Measurements from ENCODE around the gene NINJ1.

DNA sequence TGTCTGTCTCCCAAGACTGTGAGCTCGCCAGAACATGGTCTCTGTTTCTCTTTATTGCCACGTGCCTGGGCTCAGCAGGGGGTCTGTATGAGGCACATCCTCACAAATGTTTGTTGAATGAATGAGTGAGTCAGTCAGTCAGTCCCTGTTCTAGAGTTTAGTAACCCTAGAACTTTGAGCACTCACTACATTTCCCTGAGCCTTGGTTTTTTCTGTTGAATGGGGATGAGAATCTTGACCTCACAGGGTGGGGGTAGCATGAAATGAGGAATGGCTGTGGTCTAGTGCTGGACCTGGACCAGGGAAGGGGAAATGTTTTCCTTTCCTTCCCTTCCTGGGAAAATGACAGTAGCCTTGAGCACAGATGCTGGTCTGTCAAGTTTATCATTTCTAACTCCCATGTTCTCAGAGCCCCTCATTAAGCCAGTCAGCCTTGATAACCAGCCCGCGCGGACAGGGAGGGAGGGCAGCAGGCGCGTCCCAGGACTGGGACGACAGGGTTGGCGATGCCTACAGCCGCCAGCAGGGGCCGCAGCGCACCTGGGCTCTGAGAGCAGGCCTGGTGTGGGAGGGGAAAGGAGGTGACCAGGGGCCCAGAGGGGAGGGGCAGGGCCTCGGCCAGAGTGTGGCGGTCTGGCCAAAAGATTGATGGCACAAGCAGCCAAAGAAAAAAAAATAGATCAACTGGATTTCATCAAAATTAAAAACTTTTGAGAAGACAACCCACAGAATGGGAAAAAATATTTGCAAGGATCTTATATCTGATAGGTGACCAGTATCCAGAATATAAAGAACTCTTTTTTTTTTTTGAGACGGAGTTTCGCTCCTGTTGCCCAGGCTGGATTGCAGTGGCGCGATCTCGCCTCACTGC, 25.8 kb upstream of the NINJ1 start:
- TF ChIP-seq CTCF (IDR thresholded peaks at IDR 0.05) = peak; percentile 95 to 98 (median 97)
- TF ChIP-seq POLR2A (IDR thresholded peaks at IDR 0.05) = no peak
